ENCODE data around the gene OTUD7B.

The OTUD7B gene

GRCh38 chr1:149923626-149924025, 86.9 kb downstream of the OTUD7B start:
- no peak overlapping the region for H3K4me3 ChIP-seq (ENCODE audit: low read depth, low read length)
- in situ Hi-C loops (cut with HindIII; ENCODE audit: low sequenced_read_pairs) = no loop called here
- TF ChIP-seq, protein P1, sequence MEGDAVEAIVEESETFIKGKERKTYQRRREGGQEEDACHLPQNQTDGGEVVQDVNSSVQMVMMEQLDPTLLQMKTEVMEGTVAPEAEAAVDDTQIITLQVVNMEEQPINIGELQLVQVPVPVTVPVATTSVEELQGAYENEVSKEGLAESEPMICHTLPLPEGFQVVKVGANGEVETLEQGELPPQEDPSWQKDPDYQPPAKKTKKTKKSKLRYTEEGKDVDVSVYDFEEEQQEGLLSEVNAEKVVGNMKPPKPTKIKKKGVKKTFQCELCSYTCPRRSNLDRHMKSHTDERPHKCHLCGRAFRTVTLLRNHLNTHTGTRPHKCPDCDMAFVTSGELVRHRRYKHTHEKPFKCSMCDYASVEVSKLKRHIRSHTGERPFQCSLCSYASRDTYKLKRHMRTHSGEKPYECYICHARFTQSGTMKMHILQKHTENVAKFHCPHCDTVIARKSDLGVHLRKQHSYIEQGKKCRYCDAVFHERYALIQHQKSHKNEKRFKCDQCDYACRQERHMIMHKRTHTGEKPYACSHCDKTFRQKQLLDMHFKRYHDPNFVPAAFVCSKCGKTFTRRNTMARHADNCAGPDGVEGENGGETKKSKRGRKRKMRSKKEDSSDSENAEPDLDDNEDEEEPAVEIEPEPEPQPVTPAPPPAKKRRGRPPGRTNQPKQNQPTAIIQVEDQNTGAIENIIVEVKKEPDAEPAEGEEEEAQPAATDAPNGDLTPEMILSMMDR (IDR thresholded peaks at IDR 0.05; ENCODE audit: low read depth, low read length, missing control alignments) = no peak
- no peak for DNase-seq (ENCODE audit: low read depth)

DNA sequence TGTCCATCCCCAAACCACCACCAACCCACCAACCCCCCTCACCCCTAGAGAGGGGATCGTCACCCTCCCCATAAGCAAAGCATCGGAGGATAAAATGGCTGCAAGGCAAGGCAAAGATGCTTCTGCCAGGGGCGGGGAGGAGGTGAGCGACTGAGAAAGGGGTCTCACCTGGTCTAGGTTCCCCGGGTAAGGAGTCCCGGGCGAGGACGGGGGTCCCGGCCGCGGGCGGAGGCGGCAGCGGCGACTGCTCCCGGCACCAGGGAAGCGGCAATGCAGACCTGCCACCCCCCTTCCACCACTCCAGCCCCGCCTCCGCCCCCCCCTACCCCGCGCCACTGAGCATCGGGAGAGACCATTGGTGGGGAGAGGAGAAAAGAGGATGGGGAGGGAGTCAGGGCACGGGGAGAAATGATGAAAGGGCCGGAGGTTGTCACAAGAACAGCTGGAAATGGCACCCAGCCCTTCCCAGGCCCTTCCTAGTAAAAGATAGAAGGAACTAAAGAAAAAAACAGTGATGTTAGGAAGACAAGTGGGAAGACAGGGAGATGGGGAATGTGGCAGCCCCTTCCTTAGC, 92.9 kb downstream of the OTUD7B start, which contains the start of gene SV2A:
Gene SV2A, minus strand, starts transcription at position 274 of the 574 bp plus-strand sequence. CDS start 4,004 bp downstream, outside the sequence.
- no peak for DNase-seq (ENCODE audit: low read depth)
- TF ChIP-seq, protein P1 (IDR thresholded peaks at IDR 0.05; ENCODE audit: low read depth, low read length, missing control alignments) = no peak
- in situ Hi-C loops (cut with HindIII; ENCODE audit: low sequenced_read_pairs) = no loop called here
- H3K4me3 ChIP-seq (ENCODE audit: low read depth, low read length) = peak within 1 kb of the TSS; percentile 52

DNA sequence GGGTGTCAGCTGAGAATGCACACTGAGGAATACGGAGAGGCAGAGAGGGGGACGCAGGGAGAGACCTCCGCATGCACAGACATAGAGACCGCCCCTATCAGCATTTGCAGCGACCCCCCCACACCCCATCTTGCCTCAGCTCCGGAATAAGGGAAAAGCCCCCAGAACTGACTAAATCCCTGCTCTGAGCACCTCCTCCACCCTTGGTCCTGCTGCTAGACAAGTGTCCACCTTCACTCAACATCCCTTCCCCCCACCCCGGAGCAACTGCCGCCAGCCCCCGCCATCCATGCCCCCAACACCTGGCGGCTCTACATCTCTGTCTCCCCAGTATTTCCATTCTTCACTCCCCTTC, 93.7 kb downstream of the OTUD7B start:
- peak overlapping the region; percentile 52 for H3K4me3 ChIP-seq (ENCODE audit: low read depth, low read length)
- TF ChIP-seq, protein P1 (IDR thresholded peaks at IDR 0.05; ENCODE audit: low read depth, low read length, missing control alignments) = no peak
- in situ Hi-C loops (cut with HindIII; ENCODE audit: low sequenced_read_pairs) = no loop called here
- DNase-seq (ENCODE audit: low read depth) = no peak

DNA sequence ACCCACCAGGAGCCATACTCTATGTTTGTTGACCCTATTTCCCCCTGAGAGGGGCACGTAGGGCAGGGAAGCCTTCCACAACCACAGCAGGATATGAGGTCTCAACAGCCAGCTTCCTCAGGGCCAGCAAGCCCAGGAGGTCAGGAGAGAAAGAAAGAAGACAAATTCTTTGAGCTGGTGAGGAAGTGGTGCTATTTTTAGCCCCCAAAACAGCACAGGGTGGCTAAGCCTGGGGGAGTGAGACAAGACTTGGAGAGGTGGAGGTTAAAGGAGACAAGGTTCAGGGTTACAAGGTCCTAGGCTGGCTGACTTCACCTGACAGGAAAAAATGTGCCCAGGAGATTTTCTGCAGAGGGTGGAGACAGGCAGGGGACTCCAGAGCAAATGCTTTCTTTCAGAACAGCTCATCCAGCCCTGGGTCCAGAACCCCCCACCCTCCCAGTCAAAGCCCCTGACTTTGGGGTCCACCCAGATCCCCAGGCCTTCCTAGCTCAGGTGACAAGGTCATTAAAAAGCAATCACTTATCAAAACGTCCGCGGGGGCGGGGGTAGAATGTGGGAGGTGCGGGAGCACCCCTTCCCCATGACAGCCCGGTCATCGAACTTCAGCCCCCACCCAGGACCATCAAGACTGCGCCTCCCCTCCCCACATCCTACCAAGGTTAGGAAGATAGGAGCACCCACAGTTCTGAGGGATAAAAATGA, 94.2 kb downstream of the OTUD7B start:
- H3K4me3 ChIP-seq (ENCODE audit: low read depth, low read length) = peak overlapping the region; percentile 52
- DNase-seq (ENCODE audit: low read depth) = no peak
- TF ChIP-seq, protein P1 (IDR thresholded peaks at IDR 0.05; ENCODE audit: low read depth, low read length, missing control alignments) = no peak
- in situ Hi-C loops (cut with HindIII; ENCODE audit: low sequenced_read_pairs) = no loop called here

GRCh38 chr1:149915429-149916192, 94.9 kb downstream of the OTUD7B start:
- no peak for DNase-seq (ENCODE audit: low read depth)
- H3K4me3 ChIP-seq (ENCODE audit: low read depth, low read length) = no peak overlapping the region
- in situ Hi-C loops (cut with HindIII; ENCODE audit: low sequenced_read_pairs) = no loop called here
- TF ChIP-seq, protein P1 (IDR thresholded peaks at IDR 0.05; ENCODE audit: low read depth, low read length, missing control alignments) = no peak

- in situ Hi-C loops (cut with HindIII; ENCODE audit: low sequenced_read_pairs) = no loop called here
- no peak for DNase-seq (ENCODE audit: low read depth)
- TF ChIP-seq, protein P1 (IDR thresholded peaks at IDR 0.05; ENCODE audit: low read depth, low read length, missing control alignments) = no peak
Observed at GRCh38 chr1:149914545-149914944, 96.0 kb downstream of the OTUD7B start.

More at GRCh38 chr1:149914545-149914944, 96.0 kb downstream of the OTUD7B start:
- H3K4me3 ChIP-seq (ENCODE audit: low read depth, low read length) = no peak overlapping the region

Data from astrocyte of the cerebellum (primary cell).